ENCODE measurements around the gene SPRN. TPM values are rescaled to one million over a fixed set of nuclear protein-coding genes. Genes with fewer than 3 reads are reported as not detected.

Gene SPRN
- polyA plus RNA-seq, 1 experiment = 1.1 TPM

GRCh38 chr10:133422807-133423771, 1.3 kb downstream of the SPRN start:
- CTCF ChIA-PET = no interaction called here
- Histone ChIP-seq H3K4me3 (ENCODE audit: low read depth, low read length) (0 out of 2 replicates have a peak overlapping the region, but pooled peaks have one; percentile 7), H3K9me3 (ENCODE audit: control insufficient read depth, insufficient read depth, low read length) (no peaks in the 10 kb centered on the region; the same call in 1 of the 2 replicates), H3K27me3 (ENCODE audit: control insufficient read depth, insufficient read depth, low read length) (no peaks in the 10 kb centered on the region), H3K27ac (ENCODE audit: low read depth, low read length) (no peak overlapping the region)
- POLR2A ChIA-PET = no interaction called here
- no peak for TF ChIP-seq CTCF (IDR thresholded peaks at IDR 0.05; ENCODE audit: low read depth, low read length)
- DNase-seq (ENCODE audit: low read depth, low spot score) = no peak

GRCh38 chr10:133422223-133422806, 2.1 kb downstream of the SPRN start:
- CTCF ChIA-PET = no interaction called here
- TF ChIP-seq CTCF (IDR thresholded peaks at IDR 0.05; ENCODE audit: low read depth, low read length) = no peak
- DNase-seq (ENCODE audit: low read depth, low spot score) = no peak

DNA sequence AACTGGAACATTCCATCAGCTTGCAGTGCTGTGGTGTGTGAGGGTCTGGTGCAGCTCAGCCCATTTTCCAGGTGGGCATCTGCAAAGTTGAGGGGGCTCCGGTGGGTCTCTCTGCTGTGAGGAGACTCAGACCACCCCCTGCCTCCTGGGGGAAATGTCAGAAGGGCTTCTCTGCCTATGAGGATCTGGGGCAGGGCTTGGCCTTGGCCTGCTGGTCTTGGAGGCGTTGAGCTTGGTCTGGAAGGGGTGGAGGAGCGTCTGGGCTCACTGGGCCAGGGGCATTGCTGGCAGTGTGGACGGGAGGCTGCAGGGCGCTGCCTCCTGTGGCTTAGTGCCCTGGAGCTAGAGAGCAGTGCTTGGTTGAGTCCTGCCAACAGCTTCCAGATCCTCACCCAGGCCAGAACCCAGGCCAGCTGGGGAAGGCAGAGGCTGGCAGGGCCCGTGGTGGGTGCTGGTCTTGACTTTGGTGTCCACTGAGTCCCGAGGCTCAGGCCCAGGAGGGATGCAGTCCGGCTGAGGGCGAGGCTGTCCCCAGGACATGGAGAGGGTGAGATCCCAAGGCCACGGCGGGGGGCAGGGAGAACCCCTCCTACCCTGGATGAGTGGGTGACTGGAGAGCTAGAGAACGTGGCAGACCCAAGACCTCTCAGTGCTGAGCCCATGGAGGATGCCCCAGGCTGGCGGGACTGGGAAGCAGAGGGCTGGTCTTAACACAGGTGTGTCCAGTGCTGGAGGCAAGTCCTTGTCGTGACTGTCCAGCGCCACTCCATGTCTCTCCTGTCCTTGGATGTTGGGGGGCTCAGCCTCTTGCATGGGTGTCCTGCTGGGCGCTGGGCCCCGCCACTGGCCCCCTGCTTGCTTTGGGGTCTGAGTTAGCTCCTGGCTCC, 2.8 kb downstream of the SPRN start:
- CTCF ChIA-PET = no interaction called here
- Histone ChIP-seq H3K4me3 (ENCODE audit: low read depth, low read length) (no peak overlapping the region), H3K27ac (ENCODE audit: low read depth, low read length) (no peak overlapping the region), H3K9me3 (ENCODE audit: control insufficient read depth, insufficient read depth, low read length) (no peaks in the 10 kb centered on the region; the same call in 1 of the 2 replicates), H3K27me3 (ENCODE audit: control insufficient read depth, insufficient read depth, low read length) (no peaks in the 10 kb centered on the region)
- DNase-seq (ENCODE audit: low read depth, low spot score) = no peak
- POLR2A ChIA-PET = no interaction called here
- no peak for TF ChIP-seq CTCF (IDR thresholded peaks at IDR 0.05; ENCODE audit: low read depth, low read length)

More at GRCh38 chr10:133422223-133422806, 2.1 kb downstream of the SPRN start:
- Histone ChIP-seq H3K27ac (ENCODE audit: low read depth, low read length) (no peak overlapping the region), H3K27me3 (ENCODE audit: control insufficient read depth, insufficient read depth, low read length) (no peaks in the 10 kb centered on the region), H3K9me3 (ENCODE audit: control insufficient read depth, insufficient read depth, low read length) (no peaks in the 10 kb centered on the region; the same call in 1 of the 2 replicates), H3K4me3 (ENCODE audit: low read depth, low read length) (no peak overlapping the region)
- POLR2A ChIA-PET = no interaction called here

GRCh38 chr10:133420579-133420978, 3.8 kb downstream of the SPRN start:
- no peaks in the 10 kb centered on the region for H3K27me3 ChIP-seq (ENCODE audit: control insufficient read depth, insufficient read depth, low read length)
- POLR2A ChIA-PET = no interaction called here
- H3K4me3 ChIP-seq (ENCODE audit: low read depth, low read length) = no peak overlapping the region
- TF ChIP-seq CTCF (IDR thresholded peaks at IDR 0.05; ENCODE audit: low read depth, low read length) = no peak
- CTCF ChIA-PET = no interaction called here
- DNase-seq (ENCODE audit: low read depth, low spot score) = no peak
- peaks cover 2% of the 10 kb centered on the region; the same call in 1 of the 2 replicates for H3K9me3 ChIP-seq (ENCODE audit: control insufficient read depth, insufficient read depth, low read length)
- H3K27ac ChIP-seq (ENCODE audit: low read depth, low read length) = no peak overlapping the region
